NCI-H1417 (cell line): ENCODE measurements around the gene CDC26.
"Not testable (repeated sequence)": the region's sequence is repeated elsewhere in the genome, so short reads cannot be mapped to it uniquely, and the experiment has no call there.

Source experiments
- DNase-seq, 3 experiments: peaks; one replicate each; lab custom pipeline; 2025; lab: John Stamatoyannopoulos, UW

CDC26 gene

DNA sequence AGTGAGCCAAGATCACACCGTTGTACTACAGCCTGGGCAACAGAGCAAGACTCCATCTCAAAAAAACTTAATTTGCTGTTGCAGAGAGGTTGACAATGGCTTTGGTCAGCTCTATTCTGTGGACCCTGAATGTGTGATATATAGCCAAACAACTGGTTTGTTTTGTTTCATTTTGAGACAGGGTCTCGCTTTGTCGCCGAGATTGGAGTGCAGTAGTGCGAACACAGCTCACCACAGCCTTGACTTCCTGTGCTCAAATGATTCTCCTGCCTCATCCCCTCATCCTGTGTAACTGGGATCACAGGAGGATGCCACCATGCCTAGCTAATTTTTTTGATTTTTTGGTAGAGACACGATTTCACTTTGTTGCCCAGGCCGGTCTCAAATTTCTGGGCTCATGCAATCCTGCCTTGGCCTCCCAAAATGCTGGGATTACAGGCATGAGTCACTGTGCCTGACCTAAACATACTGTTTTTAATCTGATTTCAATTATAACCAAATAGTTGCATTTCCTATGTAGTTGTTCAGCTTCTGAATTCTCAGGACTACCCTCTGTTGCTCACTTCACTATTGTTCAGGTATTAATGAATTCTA, 18.0 kb upstream of the CDC26 start:
- DNase-seq, result no peak

- no peak for DNase-seq
These were observed 14.8 kb upstream of the CDC26 start for GRCh38 chr9:113290052-113290607.

DNA sequence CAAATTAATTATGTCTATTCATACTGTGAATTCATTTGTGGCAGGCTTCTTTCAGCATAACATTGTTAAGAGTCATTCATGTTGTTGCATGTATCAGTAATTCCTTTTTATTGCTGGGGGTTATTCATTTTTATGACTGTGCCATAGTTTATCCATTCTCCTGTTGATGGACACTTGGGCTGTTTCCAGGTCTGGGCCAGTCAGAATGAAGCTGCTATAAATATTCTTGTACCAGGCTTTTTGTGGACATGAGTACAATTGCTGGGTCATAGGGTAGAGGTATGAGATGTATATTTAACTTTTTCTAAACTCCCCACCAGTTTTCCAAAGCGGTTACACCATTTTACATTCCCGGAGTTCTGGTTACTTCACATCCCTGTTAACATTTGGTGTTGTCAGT, 13.7 kb upstream of the CDC26 start:
- DNase-seq, result no peak

- DNase-seq, result no peak
These were observed 6.0 kb upstream of the CDC26 start for GRCh38 chr9:113281356-113281755.

GRCh38 chr9:113278840-113279239, 3.5 kb upstream of the CDC26 start:
- DNase-seq, result no peak

- peak; percentile 66 to 89 (median 72) for DNase-seq
These were observed 757 bp downstream of the CDC26 start for GRCh38 chr9:113274474-113275156.

- no peak for DNase-seq
These were observed 5.5 kb downstream of the CDC26 start for GRCh38 chr9:113269871-113270270.

DNA sequence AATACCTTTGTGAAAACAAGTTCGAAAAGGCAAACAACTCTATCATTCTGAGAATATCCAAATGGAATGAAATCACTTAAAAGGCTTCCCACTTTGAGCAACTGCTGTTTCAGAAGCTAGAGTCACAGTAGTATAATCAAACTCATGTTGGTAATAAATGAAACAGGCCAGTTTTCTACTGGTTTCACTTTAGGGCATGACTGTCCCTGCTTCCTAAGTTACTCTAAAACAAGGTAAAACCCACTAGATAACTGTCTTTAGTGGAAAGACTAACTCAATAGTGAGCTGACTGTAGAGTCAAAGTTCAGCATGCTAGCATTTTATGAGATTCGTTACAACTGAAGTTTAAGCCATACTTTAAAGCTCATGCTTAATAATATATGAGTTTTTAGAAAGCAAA, 6.0 kb downstream of the CDC26 start:
- no peak for DNase-seq

GRCh38 chr9:113267911-113268566, 7.3 kb downstream of the CDC26 start:
- DNase-seq, result no peak

- DNase-seq, result peak in 1 of 3 experiments; percentile 10
These were observed 9.2 kb downstream of the CDC26 start for GRCh38 chr9:113266174-113266573.

DNA sequence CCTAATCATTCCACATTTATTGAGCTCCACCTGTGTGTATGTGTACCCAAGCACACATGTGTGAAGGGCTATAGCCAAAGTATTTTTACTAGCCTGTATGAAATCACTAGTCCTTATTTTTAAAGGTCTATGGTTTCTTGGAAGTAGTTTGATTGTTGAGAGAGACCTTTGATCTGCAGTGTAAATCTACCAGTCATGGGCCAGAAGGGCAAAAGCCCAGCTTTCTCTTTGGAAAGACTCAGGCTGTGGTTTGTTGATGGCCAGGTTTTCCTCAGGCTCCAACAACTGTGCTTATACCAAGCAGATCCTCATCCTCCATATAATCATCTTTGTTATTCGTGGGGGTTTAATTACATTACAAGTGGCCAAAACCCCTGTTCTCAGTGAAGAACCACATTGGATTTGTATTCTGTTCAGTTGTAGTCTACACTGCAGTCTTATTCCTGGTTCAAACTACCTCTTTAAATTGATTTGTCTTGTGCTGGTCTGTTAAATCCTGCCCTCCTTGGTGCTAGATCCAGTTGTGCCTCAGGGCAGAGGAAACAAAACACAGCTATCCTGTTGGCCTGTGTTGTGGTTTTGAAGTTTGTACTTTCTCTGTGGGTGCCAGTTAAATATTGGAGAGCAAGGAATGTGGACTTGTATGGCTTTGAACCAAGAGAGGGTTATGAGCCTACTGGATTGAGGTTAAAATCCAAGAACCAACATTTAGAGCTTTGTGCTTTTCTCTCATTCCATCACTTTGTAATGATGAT, 13.3 kb downstream of the CDC26 start:
- DNase-seq, result no peak

DNA sequence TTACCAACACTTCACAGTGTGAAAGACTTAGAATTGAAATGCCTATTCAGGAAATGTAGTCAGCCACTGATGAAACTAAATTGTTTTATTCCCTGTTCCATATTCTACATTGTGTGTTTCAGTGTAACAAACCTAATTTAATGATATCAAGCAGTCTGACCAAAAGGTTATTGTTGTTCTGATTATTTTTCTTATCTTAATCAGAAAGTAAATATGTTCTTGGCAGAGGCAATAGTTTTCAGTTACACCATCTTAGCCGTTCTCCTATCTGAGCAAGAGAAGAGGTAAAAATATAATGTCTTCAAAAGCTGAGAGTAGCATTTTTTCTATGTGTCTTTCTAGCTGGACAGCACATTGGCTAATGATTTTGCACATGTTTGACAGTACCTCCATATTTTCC, 17.1 kb downstream of the CDC26 start:
- DNase-seq, result no peak

GRCh38 chr9:113257863-113258262, 17.5 kb downstream of the CDC26 start:
- DNase-seq, result no peak

DNA sequence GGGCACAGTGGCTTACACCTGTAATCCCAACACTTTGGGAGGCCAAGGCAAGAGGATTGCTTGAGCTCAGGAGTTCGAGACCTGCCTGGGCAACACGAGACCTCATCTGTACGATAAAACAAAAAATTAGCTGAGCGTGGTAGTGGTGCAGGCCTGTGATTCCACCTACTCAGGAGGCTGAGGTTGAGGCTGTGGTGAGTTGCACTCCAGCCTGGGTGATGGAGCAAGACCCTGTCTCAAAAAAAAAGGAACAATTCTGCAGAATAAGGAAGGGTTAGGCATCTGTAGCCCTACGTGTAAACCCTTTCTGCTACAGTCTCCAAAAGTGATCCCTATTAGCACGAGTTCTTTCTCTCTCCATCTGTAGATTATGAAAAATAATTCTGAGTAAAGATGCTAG, 19.9 kb downstream of the CDC26 start:
- no peak for DNase-seq

GRCh38 chr9:113254991-113255390, 20.4 kb downstream of the CDC26 start:
- no peak for DNase-seq

DNA sequence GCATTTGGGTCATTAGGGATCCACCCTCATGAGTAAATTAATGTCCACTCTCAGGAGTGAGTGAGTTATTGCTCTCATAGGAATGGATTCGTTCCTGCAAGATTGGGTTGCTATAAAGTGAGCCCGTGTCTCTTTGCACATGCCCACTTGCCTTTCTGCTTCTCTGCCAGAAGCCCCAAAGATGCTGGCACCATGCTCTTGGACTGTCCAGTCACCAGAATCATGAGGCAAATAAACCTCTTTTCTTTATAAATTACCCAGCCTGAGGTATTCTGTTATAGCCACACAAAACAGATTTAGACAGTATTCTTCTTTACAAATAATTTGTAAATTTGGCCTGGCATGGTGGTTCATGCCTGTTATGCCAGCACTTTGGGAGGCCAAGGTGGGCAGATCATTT, 24.6 kb downstream of the CDC26 start:
- DNase-seq, result no peak

GRCh38 chr9:113249661-113250060, 25.7 kb downstream of the CDC26 start:
- DNase-seq, result not testable (repeated sequence)

GRCh38 chr9:113247640-113248039, 27.7 kb downstream of the CDC26 start:
- DNase-seq, result peak in 2 of 3 experiments; percentile 13 to 72

- no peak for DNase-seq
These were observed 28.4 kb downstream of the CDC26 start for GRCh38 chr9:113246928-113247327.

GRCh38 chr9:113245894-113246293, 29.5 kb downstream of the CDC26 start:
- DNase-seq, result no peak

DNA sequence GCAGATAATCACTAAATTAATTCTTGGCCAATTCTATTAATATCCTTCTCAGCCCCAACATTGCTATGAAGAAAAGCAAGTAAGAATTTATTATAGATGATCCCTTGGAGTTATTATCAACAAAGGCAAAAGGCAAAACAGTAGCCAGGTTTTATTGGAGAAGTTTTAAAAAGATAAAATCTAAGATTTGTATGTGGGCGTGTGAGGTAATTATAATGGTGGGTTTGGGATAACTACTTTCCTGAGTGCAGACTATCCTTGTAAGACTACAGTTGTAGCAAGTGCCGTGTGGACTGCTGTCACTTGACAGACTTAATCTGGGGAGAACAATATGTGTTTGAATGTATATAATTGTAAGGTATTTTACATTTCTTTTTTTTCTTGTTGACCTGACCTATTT, 30.8 kb downstream of the CDC26 start:
- no peak for DNase-seq

- no peak for DNase-seq
These were observed 34.2 kb downstream of the CDC26 start for GRCh38 chr9:113241161-113241560.
